Measurements from ENCODE around the gene CALM3.

DNA sequence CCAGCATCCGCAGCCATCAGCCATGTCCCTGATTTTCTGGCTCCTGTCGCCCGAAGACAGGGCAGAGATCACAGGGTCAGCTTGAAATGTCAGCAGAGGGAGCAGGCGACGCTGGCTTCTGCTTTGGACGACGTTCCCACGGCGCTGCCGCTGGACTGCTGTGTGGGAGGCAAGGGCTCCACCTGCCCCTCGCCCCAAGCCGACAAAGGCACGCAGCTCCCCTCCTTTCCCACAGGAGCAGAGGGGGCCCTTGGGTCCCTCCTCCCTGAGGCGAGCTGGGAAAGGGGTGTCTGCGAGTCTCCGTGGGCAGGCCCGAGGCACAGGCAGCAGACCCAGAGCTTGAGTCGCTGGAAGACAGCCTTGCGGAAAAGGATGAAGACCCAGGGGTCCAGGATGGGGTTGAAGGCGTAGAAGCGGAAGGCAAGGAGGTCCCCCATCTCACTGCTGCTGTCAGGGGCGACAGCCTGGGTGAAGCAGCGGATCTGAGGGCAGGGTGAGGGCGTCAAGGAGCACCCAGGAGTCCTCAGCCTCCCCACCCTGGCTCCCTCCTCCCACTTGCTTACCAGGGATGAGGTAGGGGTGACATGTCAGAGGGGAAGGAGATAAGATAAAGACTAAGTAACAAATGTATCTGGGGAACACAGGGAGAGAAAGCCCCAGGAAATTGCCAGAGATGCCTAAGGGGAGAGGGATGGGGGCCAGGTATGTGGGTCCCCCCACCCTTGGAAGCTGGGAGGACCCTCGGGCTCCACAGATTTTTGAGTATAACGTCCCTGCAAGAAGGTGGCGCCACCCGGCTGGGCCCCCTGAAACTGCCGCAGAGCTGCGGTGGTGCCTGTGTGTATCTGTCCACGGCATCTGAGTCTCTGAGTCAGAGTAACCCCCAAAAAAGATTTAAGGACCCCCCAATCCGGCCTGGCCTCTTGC is 20.3 kb downstream of the CALM3 start:
- TF ChIP-seq, protein P1, sequence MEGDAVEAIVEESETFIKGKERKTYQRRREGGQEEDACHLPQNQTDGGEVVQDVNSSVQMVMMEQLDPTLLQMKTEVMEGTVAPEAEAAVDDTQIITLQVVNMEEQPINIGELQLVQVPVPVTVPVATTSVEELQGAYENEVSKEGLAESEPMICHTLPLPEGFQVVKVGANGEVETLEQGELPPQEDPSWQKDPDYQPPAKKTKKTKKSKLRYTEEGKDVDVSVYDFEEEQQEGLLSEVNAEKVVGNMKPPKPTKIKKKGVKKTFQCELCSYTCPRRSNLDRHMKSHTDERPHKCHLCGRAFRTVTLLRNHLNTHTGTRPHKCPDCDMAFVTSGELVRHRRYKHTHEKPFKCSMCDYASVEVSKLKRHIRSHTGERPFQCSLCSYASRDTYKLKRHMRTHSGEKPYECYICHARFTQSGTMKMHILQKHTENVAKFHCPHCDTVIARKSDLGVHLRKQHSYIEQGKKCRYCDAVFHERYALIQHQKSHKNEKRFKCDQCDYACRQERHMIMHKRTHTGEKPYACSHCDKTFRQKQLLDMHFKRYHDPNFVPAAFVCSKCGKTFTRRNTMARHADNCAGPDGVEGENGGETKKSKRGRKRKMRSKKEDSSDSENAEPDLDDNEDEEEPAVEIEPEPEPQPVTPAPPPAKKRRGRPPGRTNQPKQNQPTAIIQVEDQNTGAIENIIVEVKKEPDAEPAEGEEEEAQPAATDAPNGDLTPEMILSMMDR (IDR thresholded peaks at IDR 0.05) = no peak
- TF ChIP-seq POLR2A (IDR thresholded peaks at IDR 0.05) = no peak
- TF ChIP-seq POLR2AphosphoS5 (IDR thresholded peaks at IDR 0.05) = no peak
